ENCODE data around the gene COBL. TPM values are rescaled to one million over a fixed set of nuclear protein-coding genes. Genes with fewer than 3 reads are reported as not detected.

The COBL gene
- total and polyA plus RNA-seq, 2 donors (not counting 3 experiments of a cell fraction or from before 2014, with no cell fraction given), result 0.11 TPM; not detected in 1

- Histone ChIP-seq H3K9me1 (replicated peaks; ENCODE audit: control insufficient read depth, extremely low read depth, insufficient read depth, low read length) (no peaks in the 10 kb centered on the region), H3K4me3 (replicated peaks in 1 of 3; ENCODE audit: insufficient read depth in 1 of 3, low read depth in 1 of 3, low read length in 3 of 3) (no peak overlapping the region), H3K9ac (replicated peaks; ENCODE audit: extremely low read depth, insufficient read depth, low read length) (no peak overlapping the region), H3K27ac (ENCODE audit: insufficient read depth, low read depth, low read length) (no peak overlapping the region), H3K4me2 (ENCODE audit: insufficient read depth, low read length) (no peak overlapping the region), H4K20me1 (replicated peaks; ENCODE audit: control insufficient read depth, extremely low read depth, insufficient read depth, low read length) (no peaks in the 10 kb centered on the region), H2AFZ (ENCODE audit: low read depth, low read length) (no peak overlapping the region), H3K9me3 (replicated peaks; ENCODE audit: control insufficient read depth, insufficient read depth, low read length) (no peaks in the 10 kb centered on the region), H3K36me3 (ENCODE audit: control insufficient read depth in 2 of 2, extremely low read depth in 1 of 2, insufficient read depth in 2 of 2, low read length in 2 of 2) (no peaks in the 10 kb centered on the region), H3K27me3 (ENCODE audit: control insufficient read depth in 2 of 2, insufficient read depth in 2 of 2, low read length in 2 of 2) (no peaks in the 10 kb centered on the region), H3K4me1 (ENCODE audit: control insufficient read depth, extremely low read depth, insufficient read depth, low read length) (no peaks in the 10 kb centered on the region), H3K79me2 (ENCODE audit: control insufficient read depth, insufficient read depth, low read length) (no peaks in the 10 kb centered on the region)
- dilution Hi-C loops (cut with MboI; ENCODE audit: extremely low pct_ligation_motif_present, low sequenced_read_pairs), result no loop called here
- no TSS peak for BruUV-seq (replicated peaks)
- DNase-seq (ENCODE audit: low read depth, low spot score) (no peak), FAIRE-seq (no peak)
- intact Hi-C loops (cut with micrococcal nuclease), result no loop called here
- ChIA-PET CTCF (no interaction called here), POLR2A (no interaction called here)
- TF ChIP-seq GATA2 (IDR thresholded peaks at IDR 0.05; ENCODE audit: insufficient read depth, insufficient read length, low read depth, low read length) (no peak), MAX (IDR thresholded peaks at IDR 0.05; ENCODE audit: insufficient read depth, insufficient read length) (no peak), POLR2AphosphoS5 (IDR thresholded peaks at IDR 0.05; ENCODE audit: insufficient read depth, low read depth, low read length) (no peak), POLR2A (IDR thresholded peaks at IDR 0.05; ENCODE audit: low read depth, low read length) (no peak), MYC (IDR thresholded peaks at IDR 0.05; ENCODE audit: low read depth, low read length) (no peak), JUN (IDR thresholded peaks at IDR 0.05; ENCODE audit: borderline replicate concordance, insufficient read depth, insufficient read length, low read depth) (no peak), FOS (IDR thresholded peaks at IDR 0.05; ENCODE audit: borderline replicate concordance, insufficient read depth, low read length) (no peak), EZH2 (IDR thresholded peaks at IDR 0.05; ENCODE audit: borderline replicate concordance, low read depth, low read length, severe bottlenecking) (no peak)
- TF ChIP-seq, protein P1, sequence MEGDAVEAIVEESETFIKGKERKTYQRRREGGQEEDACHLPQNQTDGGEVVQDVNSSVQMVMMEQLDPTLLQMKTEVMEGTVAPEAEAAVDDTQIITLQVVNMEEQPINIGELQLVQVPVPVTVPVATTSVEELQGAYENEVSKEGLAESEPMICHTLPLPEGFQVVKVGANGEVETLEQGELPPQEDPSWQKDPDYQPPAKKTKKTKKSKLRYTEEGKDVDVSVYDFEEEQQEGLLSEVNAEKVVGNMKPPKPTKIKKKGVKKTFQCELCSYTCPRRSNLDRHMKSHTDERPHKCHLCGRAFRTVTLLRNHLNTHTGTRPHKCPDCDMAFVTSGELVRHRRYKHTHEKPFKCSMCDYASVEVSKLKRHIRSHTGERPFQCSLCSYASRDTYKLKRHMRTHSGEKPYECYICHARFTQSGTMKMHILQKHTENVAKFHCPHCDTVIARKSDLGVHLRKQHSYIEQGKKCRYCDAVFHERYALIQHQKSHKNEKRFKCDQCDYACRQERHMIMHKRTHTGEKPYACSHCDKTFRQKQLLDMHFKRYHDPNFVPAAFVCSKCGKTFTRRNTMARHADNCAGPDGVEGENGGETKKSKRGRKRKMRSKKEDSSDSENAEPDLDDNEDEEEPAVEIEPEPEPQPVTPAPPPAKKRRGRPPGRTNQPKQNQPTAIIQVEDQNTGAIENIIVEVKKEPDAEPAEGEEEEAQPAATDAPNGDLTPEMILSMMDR (IDR thresholded peaks at IDR 0.05; ENCODE audit: extremely low read depth in 1 of 2, insufficient read depth in 1 of 2, low read depth in 1 of 2, low read length in 2 of 2), result no peak
These were observed 60.3 kb downstream of the COBL start for GRCh38 chr7:51256209-51256781.
